Keratinocyte (primary cell): ENCODE results near the gene SEC61B. TPM values are rescaled to one million over a fixed set of nuclear protein-coding genes. Genes with fewer than 3 reads are reported as not detected.

Experiments
- DNase-seq: peaks from one replicate; pipeline ENCODE4 v3.0.0-alpha.2; 2011; ENCODE audit warnings: low read depth, missing footprints, low spot score
- FAIRE-seq: peaks from 2 replicates; lab custom pipeline; 2011; peaks lifted over from hg19 to GRCh38; lab: Jason Lieb, UNC
- H2AFZ ChIP-seq: 2 replicates; pipeline ENCODE4 v1.6.0; 2012; ENCODE audit warnings: low read length, control low read depth, inconsistent platforms; ENCODE audit not compliant: control insufficient read depth
- H3K27ac ChIP-seq: 2 replicates; pipeline ENCODE4 v1.5.1; 2011; ENCODE audit warnings: low read length; ENCODE audit not compliant: control insufficient read depth, insufficient read depth
- H3K27me3 ChIP-seq: 3 replicates; pipeline ENCODE4 v1.6.0; 2011; ENCODE audit warnings: low read length; ENCODE audit not compliant: control insufficient read depth, insufficient read depth; ENCODE audit errors: extremely low read depth
- H3K36me3 ChIP-seq, 2 experiments: 2 replicates in 1 of 2; 3 replicates in 1 of 2; pipeline ENCODE4 v1.5.1; 2011; ENCODE audit warnings: low read length in 2 of 2, mild to moderate bottlenecking in 1 of 2; ENCODE audit not compliant: control insufficient read depth in 2 of 2, insufficient read depth in 2 of 2; ENCODE audit errors: extremely low read depth in 1 of 2
- H3K4me1 ChIP-seq: 3 replicates; pipeline ENCODE4 v1.5.1; 2011; ENCODE audit warnings: low read length; ENCODE audit not compliant: control insufficient read depth, insufficient read depth; ENCODE audit errors: extremely low read depth
- H3K4me2 ChIP-seq: 3 replicates; pipeline ENCODE4 v1.6.0; 2011; ENCODE audit warnings: low read depth, low read length; ENCODE audit not compliant: control insufficient read depth, insufficient read depth; ENCODE audit errors: extremely low read depth
- H3K4me3 ChIP-seq, 3 experiments: fragments of 200-600 bp in 1 of 3; sonication (generic) in 1 of 3; 2 replicates in 2 of 3; 3 replicates in 1 of 3; pipeline ENCODE4 v1.5.1; 2011 to 2016; ENCODE audit warnings: low read length in 3 of 3, mild to moderate bottlenecking in 3 of 3, control low read depth in 2 of 3, inconsistent platforms in 1 of 3, low read depth in 1 of 3, mixed read lengths in 1 of 3, mixed run types in 1 of 3, moderate library complexity in 1 of 3; ENCODE audit not compliant: control insufficient read depth in 2 of 3, insufficient read depth in 2 of 3; ENCODE audit errors: extremely low read depth in 1 of 3
- H3K79me2 ChIP-seq: 2 replicates; pipeline ENCODE4 v1.6.0; 2012; ENCODE audit warnings: low read length; ENCODE audit not compliant: control insufficient read depth, insufficient read depth
- H3K9ac ChIP-seq: 3 replicates; pipeline ENCODE4 v1.6.0; 2011; ENCODE audit warnings: low read length; ENCODE audit not compliant: control insufficient read depth, insufficient read depth; ENCODE audit errors: extremely low read depth
- H3K9me1 ChIP-seq: 3 replicates; pipeline ENCODE4 v1.6.0; 2011; ENCODE audit warnings: low read length; ENCODE audit not compliant: control insufficient read depth, insufficient read depth; ENCODE audit errors: extremely low read depth
- H3K9me3 ChIP-seq: 2 replicates; pipeline ENCODE4 v1.5.1; 2012; ENCODE audit warnings: low read depth, low read length; ENCODE audit not compliant: control insufficient read depth
- H4K20me1 ChIP-seq: 3 replicates; pipeline ENCODE4 v1.6.0; 2011; ENCODE audit warnings: low read length; ENCODE audit not compliant: control insufficient read depth, insufficient read depth; ENCODE audit errors: extremely low read depth
- EZH2 ChIP-seq: IDR thresholded peaks from one replicate; pipeline ENCODE4 v1.6.1; 2012; ENCODE audit warnings: inconsistent platforms, mild to moderate bottlenecking, low read length, moderate library complexity
- dilution Hi-C: fragments of 300-500 bp; cut with MboI; formaldehyde crosslinking; loops from one replicate; pipeline ENCODE4 v1.7.0; 2020; ENCODE audit warnings: low sequenced_read_pairs; ENCODE audit not compliant: extremely low pct_ligation_motif_present
- polyA plus RNA-seq, 5 experiments: library from polyadenylated mRNA; depleted of rRNA in 3 of 5; stranded (reverse) in 3 of 5; stranded (forward) in 1 of 5; unstranded in 1 of 5; fragments of >200 nt; gene quantifications; 1 replicate in 1 of 5; 2 replicates in 3 of 5; 3 replicates in 1 of 5; pipeline versions ENCODE4 v1.2.1 to v1.2.3, GENCODE V29; 2011 to 2012; ENCODE audit warnings: missing spikeins in 2 of 5, low read depth in 1 of 5, low replicate concordance in 1 of 5
- TF ChIP-seq, protein P1 (sequence below), 3 experiments: IDR thresholded peaks in 1 of 3; conservative IDR thresholded peaks in 1 of 3; optimal IDR thresholded peaks in 1 of 3; 2 replicates in 2 of 3; 3 replicates in 1 of 3; pipeline versions ENCODE3 to v1.5.1; 2011; ENCODE audit warnings: low read length in 3 of 3, mild to moderate bottlenecking in 3 of 3, moderate library complexity in 2 of 3, control low read depth in 1 of 3, inconsistent platforms in 1 of 3; ENCODE audit not compliant: insufficient read depth in 2 of 3; ENCODE audit errors: extremely low read depth in 1 of 3

The SEC61B gene
- polyA plus RNA-seq, 1 donor (not counting 4 experiments of a cell fraction or from before 2014, with no cell fraction given) = 207 TPM

DNA sequence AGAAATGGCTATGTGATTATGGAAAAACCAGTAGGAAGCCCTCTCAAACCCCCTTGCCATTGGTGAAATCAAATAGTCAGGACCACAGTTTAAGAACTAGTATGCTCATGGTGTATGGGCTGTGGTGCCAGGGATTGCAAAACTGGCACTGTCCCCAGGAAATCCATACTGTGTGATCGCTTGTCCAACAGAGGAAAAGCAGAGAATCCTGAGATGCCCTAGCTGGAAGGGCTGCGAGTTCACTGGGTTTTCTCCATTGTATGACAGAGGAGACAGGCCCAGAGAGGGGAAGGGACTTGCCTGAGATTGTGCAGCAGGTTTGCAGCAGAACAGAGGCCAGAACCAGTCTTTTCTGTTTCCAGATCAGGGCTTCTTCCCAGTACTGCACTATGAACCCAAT, 12.5 kb downstream of the SEC61B start:
- no peak for TF ChIP-seq EZH2
- FAIRE-seq (no peak), DNase-seq (no peak)
- Histone ChIP-seq H3K4me1 (no peaks in the 10 kb centered on the region), H4K20me1 (no peaks in the 10 kb centered on the region), H3K4me3 (no peak overlapping the region), H3K9me1 (peaks cover under 1% of the 10 kb centered on the region), H3K9me3 (no peaks in the 10 kb centered on the region), H3K79me2 (no peaks in the 10 kb centered on the region), H3K9ac (no peak overlapping the region), H3K36me3 (peaks cover 9 to 14% of the 10 kb centered on the region in 2 experiments), H3K27ac (no peak overlapping the region), H3K27me3 (no peaks in the 10 kb centered on the region), H3K4me2 (no peak overlapping the region), H2AFZ (no peak overlapping the region)
- dilution Hi-C loops = no loop called here

DNA sequence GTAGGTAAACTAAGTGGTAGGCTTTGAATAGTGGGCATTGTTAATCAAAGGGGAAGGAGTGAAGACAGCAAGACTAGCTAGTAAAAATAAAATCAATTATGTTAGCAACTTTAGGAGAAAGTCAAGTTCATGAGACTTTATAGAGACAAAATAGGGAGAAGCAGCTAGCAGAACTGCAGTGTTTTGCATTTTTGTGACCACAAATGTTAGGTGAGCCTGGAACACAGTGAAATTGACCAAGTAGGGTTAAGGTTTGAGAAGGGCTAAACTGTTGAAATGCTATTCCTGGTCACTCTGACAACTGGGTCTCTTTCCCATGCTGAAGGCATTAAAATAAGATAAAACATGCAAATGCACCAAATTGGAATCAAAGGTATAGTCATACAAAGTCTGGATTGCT, 13.0 kb downstream of the SEC61B start:
- no peak for FAIRE-seq
- Histone ChIP-seq H3K36me3 (peaks cover 9 to 15% of the 10 kb centered on the region in 2 experiments), H3K4me3 (no peak overlapping the region), H3K9me3 (no peaks in the 10 kb centered on the region), H3K9me1 (peaks cover 2% of the 10 kb centered on the region), H3K79me2 (no peaks in the 10 kb centered on the region), H3K4me2 (no peak overlapping the region), H3K27ac (no peak overlapping the region), H3K4me1 (no peaks in the 10 kb centered on the region), H2AFZ (no peak overlapping the region), H4K20me1 (no peaks in the 10 kb centered on the region), H3K9ac (no peak overlapping the region), H3K27me3 (no peaks in the 10 kb centered on the region)
- dilution Hi-C loops = no loop called here
- DNase-seq = no peak
- TF ChIP-seq, protein P1, sequence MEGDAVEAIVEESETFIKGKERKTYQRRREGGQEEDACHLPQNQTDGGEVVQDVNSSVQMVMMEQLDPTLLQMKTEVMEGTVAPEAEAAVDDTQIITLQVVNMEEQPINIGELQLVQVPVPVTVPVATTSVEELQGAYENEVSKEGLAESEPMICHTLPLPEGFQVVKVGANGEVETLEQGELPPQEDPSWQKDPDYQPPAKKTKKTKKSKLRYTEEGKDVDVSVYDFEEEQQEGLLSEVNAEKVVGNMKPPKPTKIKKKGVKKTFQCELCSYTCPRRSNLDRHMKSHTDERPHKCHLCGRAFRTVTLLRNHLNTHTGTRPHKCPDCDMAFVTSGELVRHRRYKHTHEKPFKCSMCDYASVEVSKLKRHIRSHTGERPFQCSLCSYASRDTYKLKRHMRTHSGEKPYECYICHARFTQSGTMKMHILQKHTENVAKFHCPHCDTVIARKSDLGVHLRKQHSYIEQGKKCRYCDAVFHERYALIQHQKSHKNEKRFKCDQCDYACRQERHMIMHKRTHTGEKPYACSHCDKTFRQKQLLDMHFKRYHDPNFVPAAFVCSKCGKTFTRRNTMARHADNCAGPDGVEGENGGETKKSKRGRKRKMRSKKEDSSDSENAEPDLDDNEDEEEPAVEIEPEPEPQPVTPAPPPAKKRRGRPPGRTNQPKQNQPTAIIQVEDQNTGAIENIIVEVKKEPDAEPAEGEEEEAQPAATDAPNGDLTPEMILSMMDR (optimal IDR thresholded peaks at IDR 0.05 in 1 of 3, IDR thresholded peaks at IDR 0.05 in 1 of 3, conservative IDR thresholded peaks at IDR 0.05 in 1 of 3; ENCODE audit: extremely low read depth in 1 of 3, insufficient read depth in 2 of 3, low read length in 3 of 3) = no peak
- no peak for TF ChIP-seq EZH2

DNA sequence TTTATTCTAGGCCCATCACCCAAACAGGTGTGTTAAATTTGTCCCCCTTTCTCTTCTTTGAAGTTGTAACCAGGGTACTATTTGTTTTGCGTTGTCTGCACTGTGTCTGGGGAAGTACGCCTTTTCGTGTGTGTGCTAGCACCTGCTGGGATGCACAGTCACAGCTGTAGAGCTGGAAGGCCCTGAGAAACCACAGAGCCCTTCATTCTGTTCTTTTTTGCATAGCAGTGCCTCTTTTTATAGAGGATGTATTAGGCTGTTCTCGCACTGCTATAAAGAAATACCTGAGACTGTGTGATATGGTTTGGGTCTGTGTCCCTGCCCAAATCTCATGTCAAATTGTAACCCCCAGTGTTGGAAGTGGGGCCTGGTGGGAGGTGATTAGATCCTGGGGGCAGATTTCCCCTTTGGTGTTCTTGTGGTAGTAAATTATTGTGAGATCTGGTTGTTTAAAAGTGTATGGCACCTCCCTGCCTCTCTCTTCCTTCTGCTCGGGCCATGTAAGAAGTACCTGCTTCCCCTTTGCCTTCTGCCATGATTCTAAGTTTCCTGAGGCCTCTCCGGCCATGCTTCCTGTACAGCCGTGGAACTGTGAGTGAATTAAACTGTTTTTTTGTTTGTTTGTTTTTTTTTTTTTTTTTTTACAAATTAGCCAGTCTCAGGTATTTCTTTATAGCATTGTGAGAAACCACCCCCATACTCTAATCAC, 14.0 kb downstream of the SEC61B start:
- no peak for FAIRE-seq
- no peak for TF ChIP-seq EZH2
- TF ChIP-seq, protein P1 (optimal IDR thresholded peaks at IDR 0.05 in 1 of 3, IDR thresholded peaks at IDR 0.05 in 1 of 3, conservative IDR thresholded peaks at IDR 0.05 in 1 of 3; ENCODE audit: extremely low read depth in 1 of 3, insufficient read depth in 2 of 3, low read length in 3 of 3) = no peak
- no peak overlapping the region for H3K9ac ChIP-seq
- no peaks in the 10 kb centered on the region for H4K20me1 ChIP-seq
- no peaks in the 10 kb centered on the region for H3K79me2 ChIP-seq
- peaks cover 4 to 7% of the 10 kb centered on the region in 2 experiments for H3K36me3 ChIP-seq
- H3K4me3 ChIP-seq = no peak overlapping the region
- DNase-seq = no peak
- no peaks in the 10 kb centered on the region for H3K4me1 ChIP-seq
- dilution Hi-C loops = no loop called here
- no peak overlapping the region for H3K4me2 ChIP-seq
- peaks cover 2% of the 10 kb centered on the region for H3K9me1 ChIP-seq
- no peak overlapping the region for H2AFZ ChIP-seq
- H3K27me3 ChIP-seq = no peaks in the 10 kb centered on the region
- H3K27ac ChIP-seq = no peak overlapping the region
- no peaks in the 10 kb centered on the region for H3K9me3 ChIP-seq
